ENCODE results near the gene FOLR2.

The FOLR2 gene

GRCh38 chr11:72253392-72253791, 36.8 kb downstream of the FOLR2 start:
- DNase-seq (ENCODE audit: low read depth, low spot score): no peak
- H3K4me3 ChIP-seq (ENCODE audit: low read depth, low read length): no peak overlapping the region
- no peak for TF ChIP-seq CTCF (IDR thresholded peaks at IDR 0.05; ENCODE audit: low read depth, low read length)
- in situ Hi-C loops (cut with HindIII; ENCODE audit: low sequenced_read_pairs): no loop called here

GRCh38 chr11:72254299-72254993, 37.9 kb downstream of the FOLR2 start:
- no peak for TF ChIP-seq CTCF (IDR thresholded peaks at IDR 0.05; ENCODE audit: low read depth, low read length)
- DNase-seq (ENCODE audit: low read depth, low spot score): no peak
- in situ Hi-C loops (cut with HindIII; ENCODE audit: low sequenced_read_pairs): no loop called here
- no peak overlapping the region for H3K4me3 ChIP-seq (ENCODE audit: low read depth, low read length)

- in situ Hi-C loops (cut with HindIII; ENCODE audit: low sequenced_read_pairs): no loop called here
- no peak overlapping the region for H3K4me3 ChIP-seq (ENCODE audit: low read depth, low read length)
- TF ChIP-seq CTCF (IDR thresholded peaks at IDR 0.05; ENCODE audit: low read depth, low read length): no peak
- DNase-seq (ENCODE audit: low read depth, low spot score): no peak
Measured at GRCh38 chr11:72257570-72257969, 41.0 kb downstream of the FOLR2 start.

GRCh38 chr11:72259490-72259889, 42.9 kb downstream of the FOLR2 start:
- in situ Hi-C loops (cut with HindIII; ENCODE audit: low sequenced_read_pairs): no loop called here
- no peak for TF ChIP-seq CTCF (IDR thresholded peaks at IDR 0.05; ENCODE audit: low read depth, low read length)

GRCh38 chr11:72260574-72260973, 44.0 kb downstream of the FOLR2 start:
- in situ Hi-C loops (cut with HindIII; ENCODE audit: low sequenced_read_pairs): no loop called here
- TF ChIP-seq CTCF (IDR thresholded peaks at IDR 0.05; ENCODE audit: low read depth, low read length): no peak

More at GRCh38 chr11:72259490-72259889, 42.9 kb downstream of the FOLR2 start:
- DNase-seq (ENCODE audit: low read depth, low spot score): no peak
- no peak overlapping the region for H3K4me3 ChIP-seq (ENCODE audit: low read depth, low read length)

GRCh38 chr11:72263361-72263760, 46.8 kb downstream of the FOLR2 start:
- no peak for TF ChIP-seq CTCF (IDR thresholded peaks at IDR 0.05; ENCODE audit: low read depth, low read length)
- peak; percentile 67 for DNase-seq (ENCODE audit: low read depth, low spot score)
- in situ Hi-C loops (cut with HindIII; ENCODE audit: low sequenced_read_pairs): no loop called here
- no peak overlapping the region for H3K4me3 ChIP-seq (ENCODE audit: low read depth, low read length)

More at GRCh38 chr11:72260574-72260973, 44.0 kb downstream of the FOLR2 start:
- H3K4me3 ChIP-seq (ENCODE audit: low read depth, low read length): no peak overlapping the region
- no peak for DNase-seq (ENCODE audit: low read depth, low spot score)

All from astrocyte of the spinal cord (primary cell).